ENCODE data around the gene RABGAP1L. TPM values are rescaled to one million over a fixed set of nuclear protein-coding genes. Genes with fewer than 3 reads are reported as not detected.

Gene RABGAP1L
- total RNA-seq, 2 experiments from 2014 or later: 98.1 to 158 TPM

DNA sequence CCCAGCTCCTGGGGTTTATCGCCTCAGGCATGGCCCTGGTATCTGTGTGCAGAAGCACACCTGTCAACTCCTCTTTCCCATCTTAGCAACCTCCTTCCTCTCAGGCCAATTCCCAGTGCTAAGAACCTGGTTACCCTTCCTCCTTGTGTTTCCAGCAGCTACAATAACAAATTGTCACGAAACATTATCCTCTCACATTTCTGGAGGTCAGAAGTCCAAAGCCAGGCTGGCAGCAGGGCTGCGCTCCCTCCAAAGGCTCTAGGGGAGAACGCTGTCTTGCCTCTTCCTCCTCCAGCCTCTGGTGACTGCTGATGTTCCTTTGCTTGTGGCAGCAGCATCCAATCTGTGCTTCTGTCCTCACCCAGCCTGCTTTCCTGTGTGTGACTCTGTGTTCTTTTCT lies 874.6 kb downstream of the RABGAP1L start:
- CTCF ChIA-PET (ENCODE audit: unreplicated experiment): no interaction called here
- peaks cover 7% of the 10 kb centered on the region for H3K4me1 ChIP-seq (ENCODE audit: insufficient read depth, low read length, poor library complexity, severe bottlenecking)
- intact Hi-C loops (cut with micrococcal nuclease; ENCODE audit: unreplicated experiment): no loop called here

DNA sequence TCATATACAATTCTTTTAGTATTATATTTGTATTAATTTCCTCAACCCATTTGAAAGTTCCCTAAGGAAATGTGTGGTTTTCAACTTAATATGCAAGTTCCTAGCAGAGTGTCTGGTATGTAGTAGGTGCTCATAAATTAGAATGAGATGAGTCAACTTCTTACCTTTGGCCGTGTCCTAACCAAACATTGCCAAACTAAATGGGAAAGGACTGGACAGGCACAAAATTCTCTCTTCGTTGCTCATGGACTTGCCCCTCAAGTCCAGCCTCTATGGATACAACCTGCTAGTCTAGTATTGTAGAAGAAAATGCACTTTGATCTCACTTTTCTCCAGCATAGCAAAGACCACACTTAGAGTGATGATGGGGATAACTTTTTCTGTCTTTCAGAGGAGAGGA lies 875.5 kb downstream of the RABGAP1L start:
- H3K4me2 ChIP-seq (ENCODE audit: low read length): no peak overlapping the region

More for the DNA sequence above, 874.6 kb downstream of the RABGAP1L start:
- TF ChIP-seq, protein P1, sequence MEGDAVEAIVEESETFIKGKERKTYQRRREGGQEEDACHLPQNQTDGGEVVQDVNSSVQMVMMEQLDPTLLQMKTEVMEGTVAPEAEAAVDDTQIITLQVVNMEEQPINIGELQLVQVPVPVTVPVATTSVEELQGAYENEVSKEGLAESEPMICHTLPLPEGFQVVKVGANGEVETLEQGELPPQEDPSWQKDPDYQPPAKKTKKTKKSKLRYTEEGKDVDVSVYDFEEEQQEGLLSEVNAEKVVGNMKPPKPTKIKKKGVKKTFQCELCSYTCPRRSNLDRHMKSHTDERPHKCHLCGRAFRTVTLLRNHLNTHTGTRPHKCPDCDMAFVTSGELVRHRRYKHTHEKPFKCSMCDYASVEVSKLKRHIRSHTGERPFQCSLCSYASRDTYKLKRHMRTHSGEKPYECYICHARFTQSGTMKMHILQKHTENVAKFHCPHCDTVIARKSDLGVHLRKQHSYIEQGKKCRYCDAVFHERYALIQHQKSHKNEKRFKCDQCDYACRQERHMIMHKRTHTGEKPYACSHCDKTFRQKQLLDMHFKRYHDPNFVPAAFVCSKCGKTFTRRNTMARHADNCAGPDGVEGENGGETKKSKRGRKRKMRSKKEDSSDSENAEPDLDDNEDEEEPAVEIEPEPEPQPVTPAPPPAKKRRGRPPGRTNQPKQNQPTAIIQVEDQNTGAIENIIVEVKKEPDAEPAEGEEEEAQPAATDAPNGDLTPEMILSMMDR (conservative IDR thresholded peaks at IDR 0.05; ENCODE audit: low read length): no peak
- TF ChIP-seq EZH2phosphoT487 (IDR thresholded peaks at IDR 0.05; ENCODE audit: borderline replicate concordance, low read depth, low read length): no peak
- POLR2A ChIA-PET: no interaction called here
- H3K4me3 ChIP-seq (ENCODE audit: low read depth, low read length, poor library complexity, severe bottlenecking): no peak overlapping the region
- H3K79me2 ChIP-seq (ENCODE audit: insufficient read depth, low read depth, low read length): no peaks in the 10 kb centered on the region
- H3K36me3 ChIP-seq (ENCODE audit: insufficient read depth, low read length): no peaks in the 10 kb centered on the region
- no peaks in the 10 kb centered on the region for H3K9me3 ChIP-seq (ENCODE audit: low read length)
- H3K4me2 ChIP-seq (ENCODE audit: low read length): no peak overlapping the region
- no peak overlapping the region for H2AFZ ChIP-seq (ENCODE audit: low read length)
- DNase-seq (ENCODE audit: low spot score): no peak
- H3K9me2 ChIP-seq (ENCODE audit: insufficient read depth, low read length): no peaks in the 10 kb centered on the region
- no TSS peak for BruUV-seq (replicated peaks)
- no peak overlapping the region for H3K27ac ChIP-seq (ENCODE audit: low read depth, low read length, poor library complexity, severe bottlenecking)
- H4K20me1 ChIP-seq (ENCODE audit: insufficient read depth, low read length): no peaks in the 10 kb centered on the region

DNA sequence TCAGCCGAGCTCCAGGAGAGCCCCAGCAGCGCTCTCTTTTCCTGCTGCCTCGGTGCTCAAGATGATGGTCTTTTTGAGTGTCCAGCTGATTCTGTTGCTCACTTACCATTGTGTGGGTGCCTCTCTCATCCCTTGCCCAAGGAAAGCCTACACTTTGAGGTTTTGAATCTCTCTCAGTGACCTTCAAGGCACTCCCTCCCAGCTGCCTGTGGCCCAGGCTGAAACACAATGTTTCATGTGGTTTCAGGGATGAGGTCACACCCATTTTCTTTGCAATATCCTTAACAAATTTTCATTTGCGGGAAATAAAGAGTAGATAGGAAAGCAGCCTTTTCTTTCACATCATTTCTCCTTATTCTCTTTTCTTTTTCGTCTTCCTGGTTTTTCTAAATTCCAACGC lies 876.5 kb downstream of the RABGAP1L start:
- no peak for DNase-seq (ENCODE audit: low spot score)
- no peak overlapping the region for H2AFZ ChIP-seq (ENCODE audit: low read length)
- no peaks in the 10 kb centered on the region for H3K36me3 ChIP-seq (ENCODE audit: insufficient read depth, low read length)
- no TSS peak for BruUV-seq (replicated peaks)
- no peaks in the 10 kb centered on the region for H3K9me3 ChIP-seq (ENCODE audit: low read length)
- intact Hi-C loops (cut with micrococcal nuclease; ENCODE audit: unreplicated experiment): no loop called here
- ChIA-PET POLR2A (no interaction called here), CTCF (ENCODE audit: unreplicated experiment) (interaction anchor here (0.8 kb wide), 1 partner anchor 111 kb away, joined by 3 read pairs; no protein-coding TSS in a partner anchor)
- no peaks in the 10 kb centered on the region for H4K20me1 ChIP-seq (ENCODE audit: insufficient read depth, low read length)
- H3K4me2 ChIP-seq (ENCODE audit: low read length): no peak overlapping the region
- no peaks in the 10 kb centered on the region for H3K9me2 ChIP-seq (ENCODE audit: insufficient read depth, low read length)
- H3K27ac ChIP-seq (ENCODE audit: low read depth, low read length, poor library complexity, severe bottlenecking): no peak overlapping the region
- H3K4me3 ChIP-seq (ENCODE audit: low read depth, low read length, poor library complexity, severe bottlenecking): no peak overlapping the region
- H3K4me1 ChIP-seq (ENCODE audit: insufficient read depth, low read length, poor library complexity, severe bottlenecking): no peaks in the 10 kb centered on the region
- H3K79me2 ChIP-seq (ENCODE audit: insufficient read depth, low read depth, low read length): no peaks in the 10 kb centered on the region
- no peak for TF ChIP-seq EZH2phosphoT487 (IDR thresholded peaks at IDR 0.05; ENCODE audit: borderline replicate concordance, low read depth, low read length)
- TF ChIP-seq, protein P1 (conservative IDR thresholded peaks at IDR 0.05; ENCODE audit: low read length): no peak

More for the DNA sequence above, 875.5 kb downstream of the RABGAP1L start:
- Histone ChIP-seq H3K9me2 (ENCODE audit: insufficient read depth, low read length) (no peaks in the 10 kb centered on the region), H3K79me2 (ENCODE audit: insufficient read depth, low read depth, low read length) (no peaks in the 10 kb centered on the region), H3K4me1 (ENCODE audit: insufficient read depth, low read length, poor library complexity, severe bottlenecking) (no peaks in the 10 kb centered on the region), H3K9me3 (ENCODE audit: low read length) (no peaks in the 10 kb centered on the region), H4K20me1 (ENCODE audit: insufficient read depth, low read length) (no peaks in the 10 kb centered on the region), H2AFZ (ENCODE audit: low read length) (no peak overlapping the region), H3K36me3 (ENCODE audit: insufficient read depth, low read length) (no peaks in the 10 kb centered on the region), H3K27ac (ENCODE audit: low read depth, low read length, poor library complexity, severe bottlenecking) (no peak overlapping the region), H3K4me3 (ENCODE audit: low read depth, low read length, poor library complexity, severe bottlenecking) (no peak overlapping the region)
- intact Hi-C loops (cut with micrococcal nuclease; ENCODE audit: unreplicated experiment): no loop called here
- CTCF ChIA-PET (ENCODE audit: unreplicated experiment): no interaction called here
- TF ChIP-seq, protein P1 (conservative IDR thresholded peaks at IDR 0.05; ENCODE audit: low read length): no peak
- no peak for TF ChIP-seq EZH2phosphoT487 (IDR thresholded peaks at IDR 0.05; ENCODE audit: borderline replicate concordance, low read depth, low read length)
- BruUV-seq (replicated peaks): no TSS peak
- POLR2A ChIA-PET: no interaction called here
- no peak for DNase-seq (ENCODE audit: low spot score)

Data from OCI-LY7 (cell line).